Posterior vena cava (tissue), 2 donors: ENCODE data around the gene CCM2. TPM values are rescaled to one million over a fixed set of nuclear protein-coding genes. Genes with fewer than 3 reads are reported as not detected.

Source experiments
- DNase-seq: peaks from one replicate; pipeline ENCODE4 v3.0.0-alpha.2; 2020; ENCODE audit warnings: low spot score
- intact Hi-C, 2 donors: fragments of 100-400 bp; cut with DNase I; formaldehyde crosslinking; loops; one replicate each; pipeline versions ENCODE4 v1.14.1 to v1.14.2; 2022 to 2023
- total RNA-seq, 2 donors: library from RNA; stranded (reverse); fragmentation: NEBNext Ultra II Directional; extraction: Animal tissue kit (Norgen Biotek cat#: 25700); gene quantifications; one replicate each; pipeline ENCODE4 v1.2.1, GENCODE V29; 2021
- donor health status: DM: yes; HTN: yes; CAD: no.
- donor health status: DM: yes; HTN: yes; CAD: no.

The CCM2 gene
- total RNA-seq, 2 donors from 2014 or later: 31.8 to 36.9 TPM

- intact Hi-C loops: loop anchor here in 1 of 2 donors (10.0 kb wide), 1 partner anchor 168 kb away; no protein-coding TSS in a partner anchor
- DNase-seq: peak; percentile 66
These were observed 33.1 kb upstream of the CCM2 start for GRCh38 chr7:44966731-44967538.

GRCh38 chr7:44967571-44968446 is 32.2 kb upstream of the CCM2 start:
- peak; percentile 80 for DNase-seq
- intact Hi-C loops: loop anchor here in 1 of 2 donors (10.0 kb wide), 1 partner anchor 167 kb away; no protein-coding TSS in a partner anchor

GRCh38 chr7:44969049-44969700 is 30.8 kb upstream of the CCM2 start:
- no peak for DNase-seq
- intact Hi-C loops: loop anchor here in 1 of 2 donors (10.0 kb wide), 1 partner anchor 166 kb away; no protein-coding TSS in a partner anchor

GRCh38 chr7:44969701-44970522 is 30.1 kb upstream of the CCM2 start:
- intact Hi-C loops: loop anchor here (10.0 kb wide), 2 partner anchors 135 to 165 kb away; no protein-coding TSS in a partner anchor
- peak; percentile 73 for DNase-seq

GRCh38 chr7:44970523-44971051 is 29.4 kb upstream of the CCM2 start:
- DNase-seq: peak; percentile 80

GRCh38 chr7:44971188-44971901 is 28.7 kb upstream of the CCM2 start:
- DNase-seq: peak; percentile 55
- intact Hi-C loops: loop anchor here (10.0 kb wide), 2 partner anchors 133 to 163 kb away; no protein-coding TSS in a partner anchor

More at GRCh38 chr7:44970523-44971051, 29.4 kb upstream of the CCM2 start:
- intact Hi-C loops: loop anchor here (10.0 kb wide), 2 partner anchors 134 to 164 kb away; no protein-coding TSS in a partner anchor

- intact Hi-C loops: loop anchor here (10.0 kb wide), 2 partner anchors 133 to 163 kb away; no protein-coding TSS in a partner anchor
- peak; percentile 46 for DNase-seq
These were observed 28.0 kb upstream of the CCM2 start for GRCh38 chr7:44971902-44972441.

GRCh38 chr7:44972562-44972961 is 27.4 kb upstream of the CCM2 start:
- peak; percentile 37 for DNase-seq
- intact Hi-C loops: loop anchor here (10.0 kb wide), 2 partner anchors 132 to 162 kb away; no protein-coding TSS in a partner anchor

GRCh38 chr7:44973610-44974401 is 26.2 kb upstream of the CCM2 start:
- intact Hi-C loops: loop anchor here (10.0 kb wide), 2 partner anchors 131 to 161 kb away; no protein-coding TSS in a partner anchor
- peak; percentile 88 for DNase-seq

GRCh38 chr7:44974549-44974948 is 25.5 kb upstream of the CCM2 start:
- DNase-seq: peak; percentile 45
- intact Hi-C loops: loop anchor here (10.0 kb wide), 2 partner anchors 130 to 160 kb away; no protein-coding TSS in a partner anchor

GRCh38 chr7:44975331-44976039 is 24.5 kb upstream of the CCM2 start:
- peak; percentile 56 for DNase-seq
- intact Hi-C loops: loop anchor here (10.0 kb wide), 2 partner anchors 129 to 159 kb away; no protein-coding TSS in a partner anchor

GRCh38 chr7:44976040-44976745 is 23.8 kb upstream of the CCM2 start:
- intact Hi-C loops: loop anchor here (10.0 kb wide), 2 partner anchors 129 to 159 kb away; no protein-coding TSS in a partner anchor

GRCh38 chr7:44976746-44977196 is 23.2 kb upstream of the CCM2 start:
- intact Hi-C loops: loop anchor here (10.0 kb wide), 2 partner anchors 128 to 158 kb away; no protein-coding TSS in a partner anchor
- DNase-seq: peak; percentile 68

More at GRCh38 chr7:44976040-44976745, 23.8 kb upstream of the CCM2 start:
- peak; percentile 56 for DNase-seq

GRCh38 chr7:44977304-44977958 is 22.6 kb upstream of the CCM2 start:
- intact Hi-C loops: loop anchor here (10.0 kb wide), 2 partner anchors 127 to 157 kb away; no protein-coding TSS in a partner anchor
- peak; percentile 86 for DNase-seq
